Smooth muscle cell (in vitro differentiated cells): ENCODE measurements around the gene MAP1LC3B2. TPM values are rescaled to one million over a fixed set of nuclear protein-coding genes. Genes with fewer than 3 reads are reported as not detected.
A peak's percentile ranks its signal among the peaks of the same experiment; 100 is the strongest.

Experiments
- DNase-seq: peaks from one replicate; lab custom pipeline; 2025; ENCODE audit not compliant: unreplicated experiment; lab: John Stamatoyannopoulos, UW
- H2AFZ ChIP-seq: fragments of 200-600 bp; sonication (generic); 2 replicates; pipeline ENCODE4 v1.6.0; 2016; ENCODE audit warnings: antibody characterized with exemption, low read depth, mild to moderate bottlenecking
- H3F3A ChIP-seq: fragments of 200-600 bp; sonication (generic); 2 replicates; pipeline ENCODE4 v1.6.0; 2017; ENCODE audit warnings: antibody characterized with exemption, low read depth
- H3K27ac ChIP-seq: fragments of 200-600 bp; sonication (generic); 2 replicates; pipeline ENCODE4 v1.5.1; 2016; ENCODE audit warnings: low read depth, mild to moderate bottlenecking
- H3K27me3 ChIP-seq: fragments of 200-600 bp; sonication (generic); 2 replicates; pipeline ENCODE4 v1.6.1; 2016; ENCODE audit warnings: low read depth, mild to moderate bottlenecking
- H3K36me3 ChIP-seq: fragments of 200-600 bp; sonication (generic); 2 replicates; pipeline ENCODE4 v1.5.1; 2016; ENCODE audit warnings: low read depth
- H3K4me1 ChIP-seq: fragments of 200-600 bp; sonication (generic); 2 replicates; pipeline ENCODE4 v1.5.1; 2016; ENCODE audit warnings: low read depth
- H3K4me2 ChIP-seq: fragments of 200-600 bp; sonication (generic); 2 replicates; pipeline ENCODE4 v1.6.0; 2016; ENCODE audit warnings: mild to moderate bottlenecking
- H3K4me3 ChIP-seq: fragments of 200-600 bp; sonication (generic); 2 replicates; pipeline ENCODE4 v1.5.1; 2016; ENCODE audit warnings: mild to moderate bottlenecking
- H3K79me2 ChIP-seq: fragments of 200-600 bp; sonication (generic); 2 replicates; pipeline ENCODE4 v1.6.0; 2016; ENCODE audit warnings: low read depth, mild to moderate bottlenecking
- H3K9ac ChIP-seq: fragments of 200-600 bp; sonication (generic); 2 replicates; pipeline ENCODE4 v1.6.0; 2016; ENCODE audit warnings: low read depth
- H3K9me3 ChIP-seq: fragments of 200-600 bp; sonication (generic); replicated peaks from 2 replicates; pipeline ENCODE4 v1.5.1; 2016; ENCODE audit warnings: low read depth
- H4K20me1 ChIP-seq: fragments of 200-600 bp; sonication (generic); 2 replicates; pipeline ENCODE4 v1.6.0; 2016; ENCODE audit warnings: low read depth
- WGBS: methylation state at CpG from one replicate; pipeline ENCODE4 v1.1.7; 2016; ENCODE audit warnings: low lambda C conversion rate; 5-methylcytosine and 5-hydroxymethylcytosine counted together
- polyA plus RNA-seq: library from polyadenylated mRNA; unstranded; fragments of >200 nt; fragmentation: Nextera tagmentation; extraction: Ambion mirVana; gene quantifications from 2 replicates; pipeline ENCODE4 v1.2.1, GENCODE V29; 2016
- total RNA-seq: library from RNA; depleted of rRNA; stranded (reverse); fragments of >200 nt; gene quantifications from 2 replicates; pipeline ENCODE4 v1.2.3, GENCODE V29; 2014
- TF ChIP-seq, protein P1 (sequence below): fragments of 200-600 bp; sonication (generic); IDR thresholded peaks from 2 replicates; pipeline ENCODE4 v1.5.1; 2017; ENCODE audit warnings: borderline replicate concordance, mild to moderate bottlenecking, antibody characterized with exemption; ENCODE audit not compliant: insufficient read depth, poor library complexity, severe bottlenecking

Gene MAP1LC3B2
- total and polyA plus RNA-seq, 2 experiments from 2014 or later = 0.31 to 4.2 TPM

DNA sequence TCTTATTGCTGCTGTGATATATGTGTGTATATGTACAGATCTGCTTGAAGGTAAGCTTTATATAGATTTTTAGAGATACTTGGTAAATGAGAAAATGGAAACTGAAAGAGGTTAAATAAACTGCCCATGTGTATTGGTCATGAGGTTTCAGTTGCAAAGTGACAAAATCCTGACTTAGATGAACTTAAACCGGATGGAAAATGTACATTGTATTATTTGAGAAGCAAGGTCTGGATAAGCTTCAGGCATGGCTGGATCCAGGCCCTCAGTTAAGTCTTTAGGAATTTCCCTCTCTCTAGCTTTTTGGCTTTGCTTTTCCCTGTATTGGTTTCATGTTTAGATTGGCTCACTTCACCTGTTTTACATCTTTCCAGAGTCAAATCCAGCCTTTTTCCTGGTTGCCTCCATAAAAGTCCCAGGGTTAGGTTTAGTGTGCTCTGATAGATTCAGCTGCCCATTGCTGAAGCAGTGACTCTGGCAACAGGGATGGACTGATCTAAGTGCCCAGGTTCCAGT is 21.0 kb upstream of the MAP1LC3B2 start:
- H3K4me2 ChIP-seq = no peak overlapping the region
- no peak for DNase-seq
- H3K36me3 ChIP-seq = no peaks in the 10 kb centered on the region
- H3K79me2 ChIP-seq = no peaks in the 10 kb centered on the region
- peaks cover 22% of the 10 kb centered on the region for H3K4me1 ChIP-seq
- TF ChIP-seq, protein P1, sequence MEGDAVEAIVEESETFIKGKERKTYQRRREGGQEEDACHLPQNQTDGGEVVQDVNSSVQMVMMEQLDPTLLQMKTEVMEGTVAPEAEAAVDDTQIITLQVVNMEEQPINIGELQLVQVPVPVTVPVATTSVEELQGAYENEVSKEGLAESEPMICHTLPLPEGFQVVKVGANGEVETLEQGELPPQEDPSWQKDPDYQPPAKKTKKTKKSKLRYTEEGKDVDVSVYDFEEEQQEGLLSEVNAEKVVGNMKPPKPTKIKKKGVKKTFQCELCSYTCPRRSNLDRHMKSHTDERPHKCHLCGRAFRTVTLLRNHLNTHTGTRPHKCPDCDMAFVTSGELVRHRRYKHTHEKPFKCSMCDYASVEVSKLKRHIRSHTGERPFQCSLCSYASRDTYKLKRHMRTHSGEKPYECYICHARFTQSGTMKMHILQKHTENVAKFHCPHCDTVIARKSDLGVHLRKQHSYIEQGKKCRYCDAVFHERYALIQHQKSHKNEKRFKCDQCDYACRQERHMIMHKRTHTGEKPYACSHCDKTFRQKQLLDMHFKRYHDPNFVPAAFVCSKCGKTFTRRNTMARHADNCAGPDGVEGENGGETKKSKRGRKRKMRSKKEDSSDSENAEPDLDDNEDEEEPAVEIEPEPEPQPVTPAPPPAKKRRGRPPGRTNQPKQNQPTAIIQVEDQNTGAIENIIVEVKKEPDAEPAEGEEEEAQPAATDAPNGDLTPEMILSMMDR = no peak
- no peak overlapping the region for H3K4me3 ChIP-seq
- 91% methylated on average over 1 of the region's 1 CpG for WGBS
- peaks cover 10% of the 10 kb centered on the region for H3F3A ChIP-seq
- no peak overlapping the region for H3K9ac ChIP-seq
- no peaks in the 10 kb centered on the region for H3K27me3 ChIP-seq
- H3K27ac ChIP-seq = no peak overlapping the region
- no peaks in the 10 kb centered on the region for H4K20me1 ChIP-seq
- H2AFZ ChIP-seq = no peak overlapping the region
- H3K9me3 ChIP-seq = no peaks in the 10 kb centered on the region

DNA sequence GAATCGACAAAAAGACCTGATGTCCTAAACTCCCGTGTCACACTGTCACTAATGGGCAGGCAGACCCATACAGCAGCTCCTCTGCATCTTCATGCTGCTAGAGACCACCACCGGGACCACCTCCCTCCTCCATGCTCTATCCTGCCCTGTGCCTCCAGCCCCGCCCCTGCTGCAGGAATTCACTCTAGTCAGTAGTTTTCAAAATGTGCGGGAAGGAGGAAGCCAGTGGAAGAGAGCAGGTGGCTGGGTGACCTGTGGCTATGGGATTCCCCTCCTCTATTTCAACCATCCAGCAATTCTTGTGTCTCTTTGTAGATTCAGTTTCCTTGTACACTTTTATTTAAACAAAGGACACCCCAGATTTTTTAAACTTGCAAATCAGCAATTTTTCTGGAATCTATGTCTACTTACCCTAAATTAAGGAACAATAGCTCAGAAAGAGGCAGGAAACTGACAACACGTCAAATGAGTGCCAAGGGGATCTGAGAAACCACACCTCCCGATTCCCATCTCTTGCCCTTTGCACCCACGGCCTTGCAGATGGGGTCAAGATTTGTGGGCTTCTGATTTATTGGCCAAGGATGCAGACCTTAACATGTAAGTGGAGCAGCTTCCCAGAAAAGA is 20.4 kb upstream of the MAP1LC3B2 start:
- Histone ChIP-seq H4K20me1 (no peaks in the 10 kb centered on the region), H3K9ac (no peak overlapping the region), H2AFZ (no peak overlapping the region), H3K4me3 (no peak overlapping the region), H3K9me3 (no peaks in the 10 kb centered on the region), H3K4me2 (peak overlapping the region; percentile 29), H3F3A (peaks cover 10% of the 10 kb centered on the region), H3K79me2 (no peaks in the 10 kb centered on the region), H3K27ac (no peak overlapping the region), H3K4me1 (peaks cover 22% of the 10 kb centered on the region), H3K27me3 (no peaks in the 10 kb centered on the region), H3K36me3 (no peaks in the 10 kb centered on the region)
- no peak for DNase-seq
- TF ChIP-seq, protein P1 = no peak
- 88% methylated on average over 8 of the region's 8 CpGs for WGBS

DNA sequence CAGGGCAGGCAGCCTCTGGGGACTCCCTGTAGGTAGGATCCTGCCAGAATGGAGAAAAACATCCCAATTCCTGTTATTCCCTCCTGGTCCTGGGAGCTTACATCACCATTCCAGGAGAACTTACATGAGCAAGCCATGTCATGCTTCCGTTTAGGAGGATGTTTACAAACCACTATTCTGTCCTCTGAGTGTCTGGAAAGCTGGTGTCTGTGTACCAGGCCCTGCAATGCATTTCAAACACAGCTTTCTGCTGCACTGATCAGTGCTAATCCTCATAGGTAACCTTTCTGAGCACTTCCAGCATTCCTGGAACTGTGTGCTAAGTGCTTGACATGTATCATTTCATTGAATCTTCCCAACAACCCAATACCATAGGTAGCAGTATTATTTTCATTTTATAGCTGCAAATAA is 19.8 kb upstream of the MAP1LC3B2 start:
- Histone ChIP-seq H3K4me3 (no peak overlapping the region), H3K9me3 (no peaks in the 10 kb centered on the region), H3K9ac (no peak overlapping the region), H3K27ac (no peak overlapping the region), H3F3A (peaks cover 10% of the 10 kb centered on the region), H2AFZ (no peak overlapping the region), H3K27me3 (no peaks in the 10 kb centered on the region), H3K4me2 (peak overlapping the region; percentile 29), H3K4me1 (peaks cover 22% of the 10 kb centered on the region), H4K20me1 (no peaks in the 10 kb centered on the region), H3K79me2 (no peaks in the 10 kb centered on the region), H3K36me3 (no peaks in the 10 kb centered on the region)
- TF ChIP-seq, protein P1 = no peak
- 11% methylated on average over 1 of the region's 1 CpG for WGBS
- no peak for DNase-seq

DNA sequence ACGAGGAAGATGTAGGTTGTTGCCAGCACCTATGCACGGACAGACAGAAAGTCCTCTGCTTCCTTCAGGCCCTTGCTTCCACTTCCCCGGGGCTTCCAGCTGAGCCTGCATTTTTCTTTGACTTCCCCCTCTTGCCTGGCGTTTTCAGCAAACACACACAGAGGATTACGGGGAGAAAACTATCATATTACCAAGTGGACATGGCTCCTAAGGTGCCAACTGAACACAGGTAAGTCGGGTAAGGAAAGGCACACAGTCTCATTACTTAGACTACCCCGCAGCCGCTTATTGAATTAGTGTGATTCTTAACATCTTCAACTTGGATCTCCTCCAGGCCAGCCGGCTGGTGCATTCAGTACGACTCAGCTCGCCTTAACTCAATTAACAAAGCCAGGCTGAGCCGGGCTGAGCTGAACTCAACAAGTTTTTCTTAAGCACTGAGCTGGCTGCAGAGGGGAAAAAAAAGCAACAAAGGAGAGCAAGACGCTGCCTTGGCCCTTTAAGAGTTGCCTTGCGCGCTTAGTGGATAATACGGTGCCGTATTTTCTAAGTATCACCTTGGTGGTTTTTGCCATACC is 19.2 kb upstream of the MAP1LC3B2 start:
- H4K20me1 ChIP-seq = no peaks in the 10 kb centered on the region
- 41% methylated on average over 17 of the region's 17 CpGs for WGBS
- no peak overlapping the region for H3K9ac ChIP-seq
- H3K27me3 ChIP-seq = no peaks in the 10 kb centered on the region
- no peaks in the 10 kb centered on the region for H3K9me3 ChIP-seq
- peaks cover 16% of the 10 kb centered on the region for H3K4me1 ChIP-seq
- H3F3A ChIP-seq = peaks cover 10% of the 10 kb centered on the region
- H3K27ac ChIP-seq = peak overlapping the region; percentile 33
- H3K4me2 ChIP-seq = peak overlapping the region; percentile 29
- TF ChIP-seq, protein P1 = no peak
- H2AFZ ChIP-seq = peak overlapping the region; percentile 29
- H3K36me3 ChIP-seq = no peaks in the 10 kb centered on the region
- no peak for DNase-seq
- H3K79me2 ChIP-seq = no peaks in the 10 kb centered on the region
- H3K4me3 ChIP-seq = no peak overlapping the region
